Astrocyte (in vitro differentiated cells and primary cell): ENCODE data around the gene ENKD1. TPM values are rescaled to one million over a fixed set of nuclear protein-coding genes. Genes with fewer than 3 reads are reported as not detected.

Source experiments
- DNase-seq: peaks from one replicate; pipeline ENCODE4 v3.0.0-alpha.2; 2010; ENCODE audit warnings: low read depth
- FAIRE-seq: peaks from 2 replicates; lab custom pipeline; 2011; peaks lifted over from hg19 to GRCh38; lab: Jason Lieb, UNC
- H2AFZ ChIP-seq: 2 replicates; pipeline ENCODE4 v1.6.0; 2012; ENCODE audit warnings: low read depth, low read length, inconsistent platforms
- H3K27ac ChIP-seq: 2 replicates; pipeline ENCODE4 v1.5.1; 2011; ENCODE audit warnings: low read depth, low read length, inconsistent platforms
- H3K27me3 ChIP-seq: 2 replicates; pipeline ENCODE4 v1.6.0; 2011; ENCODE audit warnings: low read length, inconsistent platforms; ENCODE audit not compliant: insufficient read depth
- H3K36me3 ChIP-seq: 2 replicates; pipeline ENCODE4 v1.5.1; 2011; ENCODE audit warnings: low read length, inconsistent platforms; ENCODE audit not compliant: insufficient read depth
- H3K4me1 ChIP-seq: 2 replicates; pipeline ENCODE4 v1.5.1; 2011; ENCODE audit warnings: low read length, inconsistent platforms; ENCODE audit not compliant: insufficient read depth
- H3K4me2 ChIP-seq: 2 replicates; pipeline ENCODE4 v1.6.0; 2012; ENCODE audit warnings: low read length, inconsistent platforms
- H3K4me3 ChIP-seq: 2 replicates; pipeline ENCODE4 v1.5.1; 2011; ENCODE audit warnings: low read depth, mild to moderate bottlenecking, low read length, inconsistent platforms; ENCODE audit not compliant: insufficient read depth
- H3K79me2 ChIP-seq: 2 replicates; pipeline ENCODE4 v1.6.0; 2012; ENCODE audit warnings: mild to moderate bottlenecking, low read length, inconsistent platforms; ENCODE audit not compliant: insufficient read depth
- H3K9ac ChIP-seq: 2 replicates; pipeline ENCODE4 v1.6.0; 2012; ENCODE audit warnings: mild to moderate bottlenecking, low read length, inconsistent platforms
- H3K9me3 ChIP-seq: 2 replicates; pipeline ENCODE4 v1.5.1; 2012; ENCODE audit warnings: low read depth, mild to moderate bottlenecking, low read length, inconsistent platforms; ENCODE audit not compliant: insufficient read depth
- H4K20me1 ChIP-seq: 2 replicates; pipeline ENCODE4 v1.6.0; 2012; ENCODE audit warnings: low read length, inconsistent platforms; ENCODE audit not compliant: insufficient read depth
- H3K27ac Mint-ChIP-seq: one replicate; pipeline ENCODE4 v1.8.0; 2021; ENCODE audit warnings: mild to moderate bottlenecking, mixed read lengths; ENCODE audit not compliant: unreplicated experiment
- H3K27me3 Mint-ChIP-seq: one replicate; pipeline ENCODE4 v1.8.0; 2021; ENCODE audit warnings: low read depth, mixed read lengths; ENCODE audit not compliant: unreplicated experiment
- H3K36me3 Mint-ChIP-seq: one replicate; pipeline ENCODE4 v1.8.0; 2021; ENCODE audit warnings: low read depth, mixed read lengths; ENCODE audit not compliant: unreplicated experiment
- H3K4me1 Mint-ChIP-seq: one replicate; pipeline ENCODE4 v1.8.0; 2021; ENCODE audit warnings: low read depth, mixed read lengths; ENCODE audit not compliant: unreplicated experiment
- H3K4me3 Mint-ChIP-seq: one replicate; pipeline ENCODE4 v1.8.0; 2021; ENCODE audit warnings: mild to moderate bottlenecking, moderate library complexity, mixed read lengths; ENCODE audit not compliant: unreplicated experiment
- H3K9me3 Mint-ChIP-seq: one replicate; pipeline ENCODE4 v1.8.0; 2021; ENCODE audit warnings: mild to moderate bottlenecking, mixed read lengths; ENCODE audit not compliant: unreplicated experiment
- CTCF ChIP-seq: IDR thresholded peaks from 2 replicates; pipeline ENCODE4 v1.5.1; 2011; ENCODE audit warnings: low read depth, mild to moderate bottlenecking, inconsistent platforms, low read length, moderate library complexity; ENCODE audit not compliant: insufficient read depth
- EZH2 ChIP-seq: IDR thresholded peaks from 2 replicates; pipeline ENCODE4 v1.6.1; 2012; ENCODE audit warnings: mild to moderate bottlenecking, low read length, inconsistent platforms; ENCODE audit not compliant: insufficient read depth
- total RNA-seq: library from RNA; stranded (reverse); gene quantifications from 2 replicates; pipeline ENCODE4 v1.2.1, GENCODE V29; 2021

ENKD1 gene
- total RNA-seq, 1 donor from 2014 or later: 8.5 TPM

GRCh38 chr16:67702130-67702529 lies 35.6 kb upstream of the ENKD1 start:
- no peak overlapping the region for H3K4me2 ChIP-seq
- no peaks in the 10 kb centered on the region for H3K27me3 Mint-ChIP-seq
- H3K36me3 Mint-ChIP-seq: peaks cover 8% of the 10 kb centered on the region
- TF ChIP-seq EZH2: no peak
- no peak overlapping the region for H3K27ac ChIP-seq
- no peak for DNase-seq
- no peaks in the 10 kb centered on the region for H3K4me1 ChIP-seq
- H3K36me3 ChIP-seq: no peaks in the 10 kb centered on the region
- no peak overlapping the region for H2AFZ ChIP-seq
- no peak overlapping the region for H3K4me3 ChIP-seq
- peaks cover 54% of the 10 kb centered on the region for H4K20me1 ChIP-seq
- H3K9me3 Mint-ChIP-seq: no peaks in the 10 kb centered on the region
- no peak for FAIRE-seq
- H3K79me2 ChIP-seq: peaks cover 56% of the 10 kb centered on the region
- H3K4me1 Mint-ChIP-seq: no peaks in the 10 kb centered on the region
- H3K9ac ChIP-seq: no peak overlapping the region
- no peak overlapping the region for H3K4me3 Mint-ChIP-seq
- H3K9me3 ChIP-seq: no peaks in the 10 kb centered on the region
- no peaks in the 10 kb centered on the region for H3K27me3 ChIP-seq
- no peak overlapping the region for H3K27ac Mint-ChIP-seq

- Histone ChIP-seq H2AFZ (no peak overlapping the region), H3K9ac (no peak overlapping the region), H3K9me3 (no peaks in the 10 kb centered on the region), H3K4me2 (no peak overlapping the region), H3K27me3 (no peaks in the 10 kb centered on the region), H3K36me3 (no peaks in the 10 kb centered on the region), H3K79me2 (peaks cover 52% of the 10 kb centered on the region), H3K4me1 (no peaks in the 10 kb centered on the region), H3K4me3 (no peak overlapping the region), H4K20me1 (peaks cover 59% of the 10 kb centered on the region), H3K27ac (no peak overlapping the region)
- no peak for FAIRE-seq
- peaks cover 11% of the 10 kb centered on the region for H3K36me3 Mint-ChIP-seq
- H3K27ac Mint-ChIP-seq: no peak overlapping the region
- TF ChIP-seq EZH2 (no peak), CTCF (no peak)
- H3K4me1 Mint-ChIP-seq: no peaks in the 10 kb centered on the region
- H3K4me3 Mint-ChIP-seq: no peak overlapping the region
- no peaks in the 10 kb centered on the region for H3K9me3 Mint-ChIP-seq
- no peaks in the 10 kb centered on the region for H3K27me3 Mint-ChIP-seq
- no peak for DNase-seq
Observed at GRCh38 chr16:67701420-67701819, 34.9 kb upstream of the ENKD1 start.

GRCh38 chr16:67699265-67699664 lies 32.7 kb upstream of the ENKD1 start:
- no peak overlapping the region for H3K27ac Mint-ChIP-seq
- H3K36me3 Mint-ChIP-seq: peaks cover 11% of the 10 kb centered on the region
- H3K9me3 Mint-ChIP-seq: no peaks in the 10 kb centered on the region
- TF ChIP-seq EZH2: no peak
- no peak for TF ChIP-seq CTCF
- Histone ChIP-seq H3K9ac (no peak overlapping the region), H2AFZ (no peak overlapping the region), H3K4me2 (no peak overlapping the region), H3K79me2 (peaks cover 41% of the 10 kb centered on the region), H4K20me1 (peaks cover 49% of the 10 kb centered on the region), H3K27me3 (no peaks in the 10 kb centered on the region), H3K36me3 (no peaks in the 10 kb centered on the region), H3K4me3 (no peak overlapping the region), H3K9me3 (no peaks in the 10 kb centered on the region), H3K27ac (no peak overlapping the region), H3K4me1 (no peaks in the 10 kb centered on the region)
- no peaks in the 10 kb centered on the region for H3K4me1 Mint-ChIP-seq
- H3K27me3 Mint-ChIP-seq: no peaks in the 10 kb centered on the region
- H3K4me3 Mint-ChIP-seq: no peak overlapping the region
- no peak for DNase-seq
- no peak for FAIRE-seq
